T-helper 1 cell (primary cell): ENCODE measurements around the gene ZNF473.
"Not testable (repeated sequence)": the region's sequence is repeated elsewhere in the genome, so short reads cannot be mapped to it uniquely, and the experiment has no call there.

Experiments
- DNase-seq, 5 donors: peaks; one replicate each; pipeline ENCODE4 v3.0.0-alpha.2; 2012 to 2020

Gene ZNF473

DNA sequence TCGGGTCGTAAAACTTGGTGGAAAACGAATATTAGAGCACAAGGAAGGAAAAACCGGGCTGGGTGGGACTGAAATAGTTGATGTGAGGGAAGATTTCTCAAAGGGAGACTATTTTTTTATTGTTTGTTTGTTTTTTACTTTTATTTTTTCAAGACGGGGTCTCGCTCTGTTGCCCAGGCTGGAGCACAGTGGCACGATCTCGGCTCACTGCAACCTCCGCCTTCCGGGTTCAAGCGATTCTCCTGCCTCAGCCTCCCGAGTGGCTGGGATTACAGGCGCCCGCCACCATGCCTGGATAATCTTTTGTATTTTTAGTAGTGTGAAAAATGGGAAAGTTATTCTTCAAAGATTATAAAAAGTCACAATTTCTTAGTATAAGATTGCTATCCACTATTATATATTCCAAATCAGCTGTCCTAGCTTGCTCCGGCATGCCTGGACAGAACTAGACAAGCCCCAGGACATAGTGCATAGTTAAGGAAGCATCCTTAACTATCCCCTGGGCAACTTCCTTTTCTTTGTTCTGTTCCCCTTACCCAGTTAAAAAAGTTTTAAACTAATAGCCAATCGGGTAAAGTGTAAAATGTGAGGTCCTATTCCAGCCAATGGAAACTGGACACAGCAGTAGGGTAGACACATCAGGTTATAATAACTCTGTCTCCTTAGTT, 25.6 kb downstream of the ZNF473 start:
- DNase-seq, result not testable (repeated sequence)

DNA sequence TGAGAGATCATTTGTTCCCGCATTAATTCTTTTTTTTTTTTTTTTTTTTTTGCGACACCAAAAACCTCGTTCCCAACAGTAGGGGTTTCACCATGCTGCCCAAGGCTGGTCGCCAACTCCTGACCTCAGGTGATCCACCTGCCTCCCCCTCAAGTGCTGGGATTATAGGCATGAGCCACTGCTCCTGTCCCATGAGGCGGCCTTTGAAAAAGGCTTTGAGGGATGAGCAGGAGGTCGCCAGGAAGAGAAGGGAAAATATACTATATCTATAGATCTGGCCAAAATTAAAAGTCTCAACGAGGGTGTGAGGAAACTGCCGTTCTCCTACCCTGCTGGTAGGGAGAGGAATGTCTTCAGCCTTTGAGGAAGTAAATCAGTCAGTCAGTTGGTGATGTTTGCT, 26.2 kb downstream of the ZNF473 start:
- DNase-seq, result no peak

DNA sequence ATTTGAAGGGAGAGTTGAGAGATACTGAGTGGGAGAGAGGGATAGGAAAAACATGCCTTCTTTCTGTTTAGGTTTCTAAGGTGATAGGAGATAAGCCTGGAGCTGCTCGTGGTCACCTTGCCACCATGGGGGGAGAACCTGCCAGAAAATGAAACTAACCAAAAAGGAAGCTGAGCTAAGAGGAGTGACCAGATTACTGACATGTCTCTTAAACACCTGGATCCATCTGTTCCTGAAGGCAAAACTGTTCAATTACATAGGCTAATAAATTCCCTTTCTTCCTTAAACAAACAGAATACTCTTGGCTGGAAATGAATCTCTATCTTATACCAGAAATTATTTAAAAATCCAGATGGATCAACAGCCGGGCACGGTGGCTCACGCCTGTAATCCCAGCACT, 27.3 kb downstream of the ZNF473 start:
- no peak for DNase-seq

DNA sequence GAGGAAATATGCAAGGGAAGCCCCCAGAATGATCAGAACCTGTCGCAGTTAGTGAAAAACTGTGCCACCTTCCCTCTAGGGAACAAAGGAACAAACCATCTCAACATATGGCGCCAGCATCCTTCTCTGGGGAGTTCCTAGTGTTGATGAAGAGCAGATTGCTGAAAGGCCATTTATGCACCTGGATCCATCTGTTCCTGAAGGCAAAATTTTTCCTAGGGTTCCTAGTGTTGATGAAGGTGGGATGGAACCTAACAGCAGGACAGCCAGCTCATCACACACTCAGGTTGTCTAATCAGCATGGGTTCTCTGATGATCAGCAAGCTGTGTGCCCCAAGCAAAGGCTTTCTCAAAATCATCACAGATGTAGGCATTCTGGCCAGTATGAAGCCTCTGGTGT, 32.6 kb downstream of the ZNF473 start:
- DNase-seq, result no peak

DNA sequence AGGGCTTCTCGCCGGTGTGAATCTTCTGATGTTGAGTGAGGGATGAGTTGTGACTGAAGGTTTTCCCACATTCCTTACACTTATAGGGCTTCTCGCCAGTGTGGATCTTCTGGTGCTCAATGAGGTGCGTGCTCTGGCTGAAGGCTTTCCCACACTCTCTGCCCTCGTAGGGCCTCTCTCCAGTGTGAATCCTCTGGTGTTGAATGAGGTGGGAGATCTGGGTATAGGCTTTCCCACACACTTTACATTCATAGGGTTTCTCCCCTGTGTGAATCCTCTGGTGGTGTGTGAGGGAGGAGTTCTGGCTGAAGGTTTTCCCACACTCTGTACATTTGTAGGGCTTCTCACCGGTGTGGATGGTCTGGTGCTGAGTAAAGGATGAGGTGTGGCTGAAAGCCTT, 33.2 kb downstream of the ZNF473 start:
- no peak for DNase-seq

DNA sequence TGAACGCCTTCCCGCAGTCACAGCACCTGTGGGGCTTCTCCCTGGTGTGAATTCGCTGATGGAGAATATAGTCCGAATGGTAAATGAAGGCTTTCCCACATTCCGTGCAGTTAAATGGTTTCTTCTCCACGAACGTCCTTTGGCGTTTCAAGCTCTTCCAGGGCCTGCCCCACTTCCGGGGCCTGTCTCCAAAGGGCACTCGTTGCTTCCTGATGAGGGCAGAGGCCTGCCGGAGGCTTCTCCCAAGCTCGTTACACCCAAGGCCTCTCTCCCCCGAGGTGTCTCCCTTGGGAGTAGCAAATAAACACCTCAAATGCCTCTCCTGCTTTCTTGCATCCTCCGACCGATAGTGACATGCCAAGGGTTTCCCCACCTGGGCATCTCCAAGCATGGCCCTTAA, 34.3 kb downstream of the ZNF473 start:
- no peak for DNase-seq

DNA sequence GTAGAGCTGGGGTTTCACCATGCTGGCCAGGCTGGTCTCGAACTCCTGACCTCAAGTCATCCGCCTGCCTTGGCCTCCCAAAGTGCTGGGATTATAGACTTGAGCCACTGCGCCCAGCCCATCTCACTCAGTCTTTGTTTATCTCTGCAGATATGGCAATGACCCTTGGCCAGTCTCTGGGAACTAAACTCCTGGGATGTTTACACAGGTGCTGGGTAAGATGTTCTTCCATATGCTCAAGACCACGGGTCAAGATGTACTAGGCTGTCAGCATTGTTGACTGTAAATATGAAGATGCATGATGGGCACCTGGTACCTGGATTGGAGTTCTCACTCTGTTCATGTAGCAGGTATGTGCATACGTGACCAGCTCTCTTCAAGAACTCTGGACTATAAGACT, 35.8 kb downstream of the ZNF473 start:
- DNase-seq, result no peak

DNA sequence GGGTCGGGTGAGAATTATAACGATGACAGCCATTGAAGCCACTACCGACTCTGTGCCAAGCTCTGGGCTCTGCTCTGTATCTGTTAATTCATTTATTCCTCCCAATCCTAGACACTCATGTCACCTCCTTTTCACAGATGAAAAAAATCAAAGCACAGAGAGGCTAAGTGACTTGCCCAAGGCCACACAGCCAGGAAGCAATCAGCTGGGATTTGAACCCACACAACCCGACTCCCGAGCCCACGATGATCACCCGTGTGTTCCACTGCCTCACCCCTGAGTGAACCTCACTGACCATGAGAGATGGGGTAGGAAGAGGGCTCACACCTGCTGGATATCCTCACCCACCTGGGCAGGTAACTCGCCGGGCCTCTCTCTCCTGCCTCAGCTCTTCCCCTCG, 40.1 kb downstream of the ZNF473 start:
- no peak for DNase-seq

DNA sequence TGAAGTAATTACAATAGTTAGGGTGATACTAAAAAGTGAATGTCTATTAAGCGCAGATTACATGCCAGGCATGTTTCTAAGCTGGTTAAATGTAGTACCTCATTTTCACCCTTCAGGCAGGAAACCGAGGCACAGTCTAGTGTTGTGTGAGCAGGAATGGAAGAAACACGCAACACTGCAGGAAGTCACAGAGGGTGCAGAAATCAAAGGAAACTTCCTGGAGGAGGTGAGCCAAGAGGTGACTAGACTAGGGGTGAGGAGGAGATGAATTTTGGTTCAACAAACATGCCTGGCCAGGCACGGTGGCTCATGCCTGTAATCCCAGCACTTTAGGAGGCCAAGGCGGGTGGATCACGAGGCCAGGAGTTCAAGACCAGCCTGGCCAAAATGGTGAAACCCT, 41.8 kb downstream of the ZNF473 start:
- no peak for DNase-seq

DNA sequence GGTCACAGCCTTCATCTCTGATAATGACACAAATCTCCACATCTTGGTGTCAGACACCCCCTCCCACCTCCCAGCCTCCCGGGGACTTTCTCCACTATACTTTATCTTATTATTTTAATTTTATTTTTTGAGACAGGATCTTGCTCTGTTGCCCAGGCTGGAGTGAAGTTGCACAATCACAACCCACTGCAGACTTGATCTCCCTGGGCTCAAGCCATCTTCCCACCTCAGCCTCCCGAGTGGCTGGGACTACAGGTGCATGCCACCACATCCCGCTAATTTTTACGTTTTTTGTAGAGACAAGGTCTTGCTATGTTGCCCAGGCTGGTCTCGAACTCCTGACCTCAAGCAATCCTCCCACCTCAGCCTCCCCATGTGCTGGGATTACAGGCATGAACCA, 42.6 kb downstream of the ZNF473 start:
- DNase-seq, result not testable (repeated sequence)

DNA sequence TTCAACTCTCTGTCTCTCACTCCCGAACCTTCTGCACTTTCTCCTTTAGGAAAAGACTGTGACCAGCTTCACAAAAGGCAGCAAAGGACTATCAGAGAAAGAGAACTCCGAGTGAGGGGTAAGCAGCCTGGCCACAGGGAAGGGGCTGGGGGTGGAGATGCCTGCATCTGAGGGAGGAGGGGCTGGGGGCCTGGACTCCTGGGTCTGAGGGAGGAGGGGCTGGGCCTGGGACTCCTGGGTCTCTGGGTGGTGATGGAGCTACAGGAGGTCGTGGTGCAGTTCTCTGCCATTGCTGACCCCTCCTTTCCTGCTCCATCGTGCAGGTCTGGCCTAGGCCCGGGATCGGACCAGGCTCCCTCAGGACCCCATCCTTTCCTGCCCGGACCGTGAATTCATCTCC, 49.3 kb downstream of the ZNF473 start:
- not testable (repeated sequence) for DNase-seq

DNA sequence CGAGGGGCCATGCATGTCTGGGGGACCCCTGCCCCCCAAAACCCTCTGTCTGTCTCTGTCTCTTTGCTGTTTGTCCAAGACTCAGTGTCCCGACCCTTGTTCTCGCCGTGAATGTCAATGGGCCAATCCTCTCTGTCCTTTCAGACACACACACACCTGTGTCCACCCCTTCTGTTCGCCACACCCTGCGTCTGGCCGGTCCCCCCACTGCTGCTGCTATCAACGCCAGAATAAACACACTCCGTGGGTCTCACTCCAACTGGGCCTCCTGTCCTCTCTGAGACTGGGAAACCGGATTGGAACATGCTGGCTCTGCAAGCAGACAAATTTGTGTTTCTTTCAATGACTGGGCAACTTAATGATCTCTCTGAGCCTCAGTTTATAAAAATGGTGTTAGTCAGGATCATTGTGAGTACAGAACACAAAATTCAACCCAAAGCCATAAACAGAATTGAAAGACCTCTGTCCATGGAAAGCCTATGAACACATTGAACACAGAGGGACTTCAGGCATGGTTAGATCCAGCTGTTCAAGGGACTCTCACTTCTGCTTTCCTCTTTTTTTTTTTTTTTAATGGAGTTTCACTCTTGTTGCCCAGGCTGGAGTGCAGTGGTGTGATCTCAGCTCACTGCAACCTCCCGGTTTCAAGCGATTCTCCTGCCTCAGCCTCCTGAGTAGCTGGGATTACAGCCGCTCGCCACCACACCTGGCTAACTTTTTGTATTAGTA, 50.0 kb downstream of the ZNF473 start:
- not testable (repeated sequence) for DNase-seq

DNA sequence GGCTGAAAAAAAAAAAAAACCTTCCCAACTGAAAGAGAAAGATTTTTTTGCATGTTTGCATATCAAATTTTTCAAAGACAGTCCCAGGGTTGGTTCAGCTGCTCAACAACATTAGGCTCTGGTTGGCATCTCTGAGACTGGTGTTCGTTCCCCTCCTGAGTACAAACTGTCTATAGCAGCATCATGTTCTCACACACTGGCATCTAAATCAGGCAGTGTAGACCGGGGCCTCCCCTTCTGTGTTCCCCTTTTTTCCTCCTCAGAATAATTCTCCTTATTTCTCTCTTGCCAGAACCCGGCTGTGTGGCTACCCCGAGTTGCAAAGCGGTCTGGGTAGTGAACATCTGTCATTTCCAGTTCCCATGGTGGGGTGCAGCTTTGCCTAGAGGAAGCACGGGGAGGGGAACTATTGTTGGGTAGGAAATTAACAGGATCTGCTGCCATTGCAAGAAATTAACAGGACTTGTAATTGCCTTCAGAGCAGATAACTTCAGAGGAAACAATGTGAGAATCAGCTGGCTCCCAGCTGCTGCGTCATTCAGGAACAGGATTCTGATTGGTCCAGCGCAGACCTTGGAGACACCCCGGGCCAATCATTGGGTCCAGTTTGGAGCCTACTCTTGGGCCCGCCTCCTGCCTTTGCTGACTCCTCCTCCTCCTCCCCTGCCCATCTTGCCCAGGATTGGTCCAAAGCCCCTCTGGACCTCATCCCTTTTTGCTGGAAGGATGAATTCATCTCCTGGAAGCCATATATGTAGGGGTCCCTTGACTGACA, 51.0 kb downstream of the ZNF473 start:
- not testable (repeated sequence) for DNase-seq

DNA sequence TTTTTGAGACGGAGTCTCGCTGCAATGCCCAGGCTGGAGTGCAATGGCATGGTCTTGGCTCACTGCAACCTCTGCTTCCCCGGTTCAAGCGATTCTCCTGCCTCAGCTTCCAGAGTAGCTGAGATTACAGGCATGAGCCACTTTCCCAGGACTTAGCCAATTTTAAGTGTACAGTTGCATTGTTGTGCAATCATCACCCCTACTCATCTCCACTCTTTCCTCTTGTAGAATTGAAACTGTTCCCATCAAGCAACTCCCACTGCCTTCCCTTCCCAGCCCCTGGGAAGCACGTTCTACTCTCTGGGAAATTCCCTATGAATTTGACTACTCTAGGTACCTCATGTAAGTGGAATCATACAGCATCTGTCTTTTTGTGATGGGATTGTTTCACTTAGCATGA, 53.2 kb downstream of the ZNF473 start:
- DNase-seq, result not testable (repeated sequence)

DNA sequence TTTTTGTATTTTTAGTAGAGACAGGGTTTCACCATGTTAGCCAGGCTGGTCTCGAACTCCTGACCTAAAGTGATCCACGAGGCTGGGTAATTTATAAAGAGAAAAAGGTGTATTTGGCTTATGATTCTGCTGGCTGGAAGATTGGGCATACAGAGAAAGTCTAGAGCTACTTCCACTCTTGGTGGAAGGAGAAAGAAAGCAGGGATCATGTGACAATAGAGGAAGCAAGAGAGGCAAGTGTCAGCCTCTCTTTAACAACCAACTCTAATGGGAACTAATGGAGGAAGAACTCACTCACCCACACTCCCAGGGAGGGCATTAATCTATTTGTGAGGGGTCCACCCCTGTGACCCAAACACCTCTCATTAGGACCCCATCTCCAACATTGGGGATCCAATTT, 58.6 kb downstream of the ZNF473 start:
- not testable (repeated sequence) for DNase-seq

DNA sequence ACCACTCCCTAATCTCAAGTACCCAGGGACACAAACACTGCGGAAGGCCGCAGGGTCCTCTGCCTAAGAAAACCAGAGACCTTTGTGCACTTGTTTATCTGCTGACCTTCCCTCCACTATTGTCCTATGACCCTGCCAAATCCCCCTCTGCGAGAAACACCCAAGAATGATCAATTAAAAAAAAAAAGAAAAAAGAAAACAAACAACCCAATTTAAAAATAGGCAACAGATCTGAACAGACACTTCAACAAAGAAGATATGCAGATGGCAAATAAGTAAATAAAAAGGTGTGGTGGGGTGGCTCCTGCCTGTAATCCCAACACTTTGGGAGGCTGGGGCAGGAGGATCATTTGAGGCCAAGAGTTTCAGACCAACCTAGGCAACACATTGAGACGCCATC, 61.3 kb downstream of the ZNF473 start:
- not testable (repeated sequence) for DNase-seq

DNA sequence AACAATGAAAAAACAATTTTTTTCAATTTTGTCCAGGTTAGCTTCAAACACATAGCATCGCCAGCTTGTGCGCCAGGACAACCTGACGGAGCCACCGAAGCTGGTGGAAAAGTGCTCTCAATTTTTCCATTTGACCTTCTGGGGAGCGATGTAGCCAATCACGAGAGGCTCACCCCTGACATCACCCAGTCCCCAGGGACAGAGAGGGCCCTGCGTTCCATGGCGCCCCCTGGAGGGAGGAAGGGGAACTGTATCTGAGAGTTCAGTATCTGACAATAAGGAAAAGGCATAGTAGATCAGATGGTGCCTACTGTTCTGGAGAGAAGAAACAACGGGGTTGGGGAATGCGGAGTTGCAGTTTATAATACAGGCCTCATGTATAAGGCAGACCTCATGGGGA, 64.9 kb downstream of the ZNF473 start:
- peak in 1 of 5 donors; percentile 6 for DNase-seq

DNA sequence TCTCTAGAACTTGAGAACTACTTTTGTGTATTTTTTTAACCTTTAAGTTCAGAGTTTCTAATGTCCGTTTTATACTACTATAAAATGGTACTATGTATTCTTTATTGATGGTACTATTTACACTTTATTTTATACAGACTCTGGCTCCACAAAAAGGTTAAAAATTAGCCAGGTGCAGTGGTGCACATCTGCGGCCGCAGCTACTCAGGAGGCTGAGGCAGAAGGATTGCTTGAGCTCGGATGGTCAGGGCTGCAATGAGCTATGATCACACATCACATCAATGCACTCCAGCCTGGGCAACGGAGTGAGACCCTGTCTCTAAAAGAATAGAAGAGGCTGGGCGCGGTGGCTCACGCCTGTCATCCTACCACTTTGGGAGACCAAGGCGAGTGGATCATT, 66.0 kb downstream of the ZNF473 start:
- DNase-seq, result not testable (repeated sequence)

DNA sequence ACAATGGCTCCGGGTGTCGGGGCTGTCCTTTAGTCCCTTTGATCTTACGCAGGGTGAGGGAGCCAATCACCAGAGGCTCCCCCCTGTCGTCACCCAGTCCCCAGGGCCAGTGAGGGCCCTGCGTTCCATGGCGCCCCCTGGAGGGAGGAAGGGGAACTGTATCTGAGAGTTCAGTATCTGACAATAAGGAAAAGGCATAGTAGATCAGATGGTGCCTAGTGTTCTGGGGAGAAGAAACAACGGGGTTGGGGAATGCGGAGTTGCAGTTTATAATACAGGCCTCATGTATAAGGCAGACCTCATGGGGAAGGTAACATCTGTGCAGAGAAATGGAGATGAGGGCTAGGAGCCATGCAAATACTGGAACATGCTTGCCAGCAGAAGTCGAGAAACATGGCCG, 66.8 kb downstream of the ZNF473 start:
- DNase-seq, result not testable (repeated sequence)

DNA sequence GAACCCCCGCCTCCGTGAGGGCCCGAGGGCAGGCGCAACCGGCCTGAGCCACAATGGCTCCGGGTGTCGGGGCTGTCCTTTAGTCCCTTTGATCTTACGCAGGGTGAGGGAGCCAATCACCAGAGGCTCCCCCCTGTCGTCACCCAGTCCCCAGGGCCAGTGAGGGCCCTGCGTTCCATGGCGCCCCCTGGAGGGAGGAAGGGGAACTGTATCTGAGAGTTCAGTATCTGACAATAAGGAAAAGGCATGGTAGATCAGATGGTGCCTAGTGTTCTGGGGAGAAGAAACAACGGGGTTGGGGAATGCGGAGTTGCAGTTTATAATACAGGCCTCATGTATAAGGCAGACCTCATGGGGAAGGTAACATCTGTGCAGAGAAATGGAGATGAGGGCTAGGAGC, 72.1 kb downstream of the ZNF473 start:
- not testable (repeated sequence) for DNase-seq

DNA sequence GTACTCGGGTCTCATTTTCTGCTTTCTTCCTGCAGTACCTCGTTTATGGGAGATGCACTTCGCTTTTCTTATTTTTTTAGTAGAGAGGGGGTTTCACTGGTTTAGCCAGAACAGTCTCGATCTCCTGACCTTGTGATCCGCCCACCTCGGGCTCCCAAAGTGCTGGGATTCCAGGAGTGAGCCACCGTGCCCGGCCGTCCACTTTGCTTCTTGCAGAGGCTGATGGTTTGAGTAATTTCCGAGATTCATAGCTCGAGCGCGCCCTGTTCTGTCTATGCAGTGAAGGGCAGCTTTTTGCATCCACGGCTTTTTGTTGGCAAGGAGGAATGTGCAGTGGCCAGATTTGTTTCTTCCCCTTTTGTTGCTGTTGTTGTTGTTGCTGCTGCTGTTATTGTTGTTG, 73.1 kb downstream of the ZNF473 start:
- DNase-seq, result peak in 1 of 5 donors; percentile 8

DNA sequence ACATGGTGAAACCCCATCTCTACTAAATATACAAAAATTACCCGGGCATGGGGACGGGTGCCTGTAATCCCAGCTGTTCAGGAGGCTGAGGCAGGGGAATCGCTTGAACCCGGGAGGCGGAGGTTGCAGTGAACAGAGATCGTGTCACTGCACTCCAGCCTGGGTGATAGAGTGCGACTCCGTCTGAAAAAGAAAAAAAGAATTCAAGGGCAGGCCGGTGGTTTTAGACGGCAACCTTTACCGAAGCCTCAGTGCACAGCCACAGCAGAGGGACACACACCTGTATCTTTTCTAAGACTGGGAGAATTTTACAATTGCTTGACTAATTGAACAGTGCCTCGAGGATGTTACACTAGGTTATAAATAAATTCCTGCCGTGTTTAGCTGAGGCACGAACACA, 73.9 kb downstream of the ZNF473 start:
- DNase-seq, result not testable (repeated sequence)

DNA sequence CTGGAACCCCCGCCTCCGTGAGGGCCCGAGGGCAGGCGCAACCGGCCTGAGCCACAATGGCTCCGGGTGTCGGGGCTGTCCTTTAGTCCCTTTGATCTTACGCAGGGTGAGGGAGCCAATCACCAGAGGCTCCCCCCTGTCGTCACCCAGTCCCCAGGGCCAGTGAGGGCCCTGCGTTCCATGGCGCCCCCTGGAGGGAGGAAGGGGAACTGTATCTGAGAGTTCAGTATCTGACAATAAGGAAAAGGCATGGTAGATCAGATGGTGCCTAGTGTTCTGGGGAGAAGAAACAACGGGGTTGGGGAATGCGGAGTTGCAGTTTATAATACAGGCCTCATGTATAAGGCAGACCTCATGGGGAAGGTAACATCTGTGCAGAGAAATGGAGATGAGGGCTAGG, 75.1 kb downstream of the ZNF473 start:
- not testable (repeated sequence) for DNase-seq
